ENCODE results near the gene NKRF. TPM values are rescaled to one million over a fixed set of nuclear protein-coding genes. Genes with fewer than 3 reads are reported as not detected.

The NKRF gene
- total and polyA plus RNA-seq, 2 of the 8 experiments (the other 6 are each of a cell fraction or from before 2014, with no cell fraction given): 3.8 to 11.4 TPM

- TF ChIP-seq CHD7 (IDR thresholded peaks at IDR 0.05; ENCODE audit: insufficient replicate concordance, low read length) (no peak), ZNF274 (IDR thresholded peaks at IDR 0.05; ENCODE audit: borderline replicate concordance, extremely low read depth, low read length) (no peak), TAF7 (optimal IDR thresholded peaks at IDR 0.05; ENCODE audit: borderline replicate concordance, low read depth, low read length) (no peak), SAP30 (IDR thresholded peaks at IDR 0.05; ENCODE audit: insufficient read depth, insufficient replicate concordance, low read length) (no peak), EGR1 (IDR thresholded peaks at IDR 0.05; ENCODE audit: borderline replicate concordance, low read depth, low read length) (no peak), TEAD4 (IDR thresholded peaks at IDR 0.05; ENCODE audit: low read depth, low read length) (no peak), RFX5 (IDR thresholded peaks at IDR 0.05; ENCODE audit: borderline replicate concordance, low read depth, low read length) (no peak)
- TF ChIP-seq, protein P1, sequence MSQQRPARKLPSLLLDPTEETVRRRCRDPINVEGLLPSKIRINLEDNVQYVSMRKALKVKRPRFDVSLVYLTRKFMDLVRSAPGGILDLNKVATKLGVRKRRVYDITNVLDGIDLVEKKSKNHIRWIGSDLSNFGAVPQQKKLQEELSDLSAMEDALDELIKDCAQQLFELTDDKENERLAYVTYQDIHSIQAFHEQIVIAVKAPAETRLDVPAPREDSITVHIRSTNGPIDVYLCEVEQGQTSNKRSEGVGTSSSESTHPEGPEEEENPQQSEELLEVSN (IDR thresholded peaks at IDR 0.05): no peak
Observed at GRCh38 chrX:119640731-119641170, 34.5 kb upstream of the NKRF start (continued).

Data from H1 (cell line).